Stimulated activated CD4-positive, alpha-beta T cell treated with anti-CD3 and anti-CD28 coated beads, Interleukin-4, amount 100 ng/mL, for 48 hours (primary cell): ENCODE results near the gene ING4.

ENCODE experiments used
- DNase-seq, 2 donors: peaks; one replicate each; pipeline ENCODE4 v3.0.0-alpha.2; 2020; ENCODE audit warnings: low read depth in 2 of 2

The ING4 gene

GRCh38 chr12:6635856-6636531, 26.9 kb downstream of the ING4 start, which contains the start of gene LPAR5:
Gene LPAR5 (minus strand): TSS chr12:6635959. CDS start chr12:6621248, 14,711 bp downstream.
- DNase-seq: no peak

- DNase-seq: peak in 1 of 2 donors; percentile 29
These were observed 27.5 kb downstream of the ING4 start for GRCh38 chr12:6635375-6635855.

- DNase-seq: no peak
These were observed 30.6 kb downstream of the ING4 start for GRCh38 chr12:6632026-6632983.

GRCh38 chr12:6631549-6631961, 31.4 kb downstream of the ING4 start:
- DNase-seq: no peak

- no peak for DNase-seq
These were observed 32.2 kb downstream of the ING4 start for GRCh38 chr12:6630736-6631135.

GRCh38 chr12:6627616-6628015, 35.3 kb downstream of the ING4 start:
- no peak for DNase-seq

GRCh38 chr12:6626654-6627283, 36.1 kb downstream of the ING4 start:
- no peak for DNase-seq

- DNase-seq: no peak
These were observed 42.0 kb downstream of the ING4 start for GRCh38 chr12:6620885-6621274.

GRCh38 chr12:6620137-6620884, 42.6 kb downstream of the ING4 start:
- peak in 1 of 2 donors; percentile 54 for DNase-seq

GRCh38 chr12:6618483-6619225, 44.3 kb downstream of the ING4 start:
- DNase-seq: no peak

GRCh38 chr12:6615802-6616201, 47.1 kb downstream of the ING4 start:
- no peak for DNase-seq

- no peak for DNase-seq
These were observed 48.3 kb downstream of the ING4 start for GRCh38 chr12:6614513-6615172.

- DNase-seq: no peak
These were observed 49.0 kb downstream of the ING4 start for GRCh38 chr12:6613776-6614512.

GRCh38 chr12:6613015-6613775, 49.7 kb downstream of the ING4 start:
- no peak for DNase-seq

GRCh38 chr12:6612652-6613014, 50.3 kb downstream of the ING4 start:
- DNase-seq: no peak

- DNase-seq: no peak
These were observed 50.7 kb downstream of the ING4 start for GRCh38 chr12:6612247-6612646.

- peak in 1 of 2 donors; percentile 59 for DNase-seq
These were observed 54.2 kb downstream of the ING4 start for GRCh38 chr12:6608592-6609281.
